Measurements from ENCODE around the gene PRKAR1B. TPM values are rescaled to one million over a fixed set of nuclear protein-coding genes. Genes with fewer than 3 reads are reported as not detected.

The PRKAR1B gene
- total RNA-seq, 1 experiment from 2014 or later, result 43.3 TPM

GRCh38 chr7:618539-619367 is 108.3 kb downstream of the PRKAR1B start:
- no peak overlapping the region for H3K4ac ChIP-seq (ENCODE audit: low read depth, low read length)
- H3K27me3 ChIP-seq (ENCODE audit: insufficient read depth, low read length), result no peaks in the 10 kb centered on the region
- H3K79me1 ChIP-seq (ENCODE audit: insufficient read depth, low read depth, low read length, poor library complexity, severe bottlenecking), result no peaks in the 10 kb centered on the region
- TF ChIP-seq CTCF (conservative IDR thresholded peaks at IDR 0.05), result no peak
- H3K4me2 ChIP-seq (ENCODE audit: insufficient read depth, insufficient read length, low read length), result no peak overlapping the region
- no peak overlapping the region for H3K9ac ChIP-seq (ENCODE audit: extremely low read depth, insufficient read length, low read length)
- H2BK5ac ChIP-seq (ENCODE audit: insufficient read length, low read length), result no peak overlapping the region
- no peak overlapping the region for H4K8ac ChIP-seq (replicated peaks; ENCODE audit: insufficient read length, low read depth, low read length)
- no peak overlapping the region for H3K23ac ChIP-seq (ENCODE audit: insufficient read length, low read depth, low read length)
- Mint-ChIP-seq H3K4me3 (no peak overlapping the region), H3K27ac (peak overlapping the region in 2 of 3 experiments; percentile 36 to 45; a peak in 3 of 7 replicates), H3K4me1 (peaks cover 19 to 33% of the 10 kb centered on the region in 2 experiments), H3K27me3 (ENCODE audit: low read depth) (no peaks in the 10 kb centered on the region), H3K9me3 (peaks cover 17 to 27% of the 10 kb centered on the region in 2 experiments), H3K36me3 (ENCODE audit: insufficient read depth in 1 of 3, low read depth in 3 of 3) (peaks cover 8 to 39% (median 28%) of the 10 kb centered on the region in 3 experiments)
- no peak overlapping the region for H3K56ac ChIP-seq (ENCODE audit: insufficient read length, low read depth, low read length)
- no peak overlapping the region for H4K91ac ChIP-seq (ENCODE audit: insufficient read length, low read depth, low read length)
- peaks cover 6% of the 10 kb centered on the region for H3K9me3 ChIP-seq (ENCODE audit: control insufficient read depth, low read depth, low read length)
- no peaks in the 10 kb centered on the region for H4K20me1 ChIP-seq (ENCODE audit: control insufficient read depth, insufficient read depth, insufficient read length)
- no peak overlapping the region for H2BK15ac ChIP-seq (ENCODE audit: low read depth, low read length)
- H3K14ac ChIP-seq (ENCODE audit: insufficient read depth, low read length), result no peak overlapping the region
- no peak overlapping the region for H3T11ph ChIP-seq (ENCODE audit: low read length)
- WGBS (ENCODE audit: extremely low coverage, insufficient read length, low lambda C conversion rate), result no CpG with 5 or more reads among the region's 14 CpGs
- H2BK120ac ChIP-seq (ENCODE audit: low read depth, low read length, poor library complexity, severe bottlenecking), result no peak overlapping the region
- no peaks in the 10 kb centered on the region for H3K79me2 ChIP-seq (ENCODE audit: insufficient read depth, low read length)
- H3K18ac ChIP-seq (ENCODE audit: insufficient read length, low read depth, low read length), result no peak overlapping the region
- no peak for DNase-seq
- no peak overlapping the region for H3K27ac ChIP-seq (ENCODE audit: insufficient read length, low read depth, low read length)
- no peaks in the 10 kb centered on the region for H3K4me1 ChIP-seq (ENCODE audit: insufficient read depth, low read length)
- H3K23me2 ChIP-seq (ENCODE audit: insufficient read length, low read depth, low read length, poor library complexity, severe bottlenecking), result no peaks in the 10 kb centered on the region
- no peak overlapping the region for H2AFZ ChIP-seq (ENCODE audit: low read length)
- no peak overlapping the region for H4K5ac ChIP-seq (ENCODE audit: insufficient read length, low read depth, low read length)
- H2AK5ac ChIP-seq (ENCODE audit: insufficient read length, low read length), result no peak overlapping the region
- H2BK12ac ChIP-seq (ENCODE audit: insufficient read length, low read depth, low read length), result no peak overlapping the region
- H2BK20ac ChIP-seq (ENCODE audit: low read depth, low read length, poor library complexity, severe bottlenecking), result no peak overlapping the region
